ENCODE measurements around the gene HABP4. TPM values are rescaled to one million over a fixed set of nuclear protein-coding genes. Genes with fewer than 3 reads are reported as not detected.

Gene HABP4
- total RNA-seq, 4 donors from 2014 or later = 0.80 to 12.4 (median 2.7) TPM

- intact Hi-C loops (cut with DNase I) = loop anchor here (10.0 kb wide), 1 partner anchor 84 kb away; no protein-coding TSS in a partner anchor
- Histone ChIP-seq H3K27ac (peak overlapping the region; percentile 97 to 100 (median 99)), H3K36me3 (no peaks in the 10 kb centered on the region), H3K27me3 (no peaks in the 10 kb centered on the region), H3K4me1 (peaks cover 13 to 49% (median 28%) of the 10 kb centered on the region in 3 donors), H3K4me3 (peak overlapping the region; percentile 71 to 89 (median 80)), H3K9me3 (no peaks in the 10 kb centered on the region)
- 0% methylated on average over 4 to 7 of the region's 58 CpGs for WGBS, 2 donors
- TF ChIP-seq POLR2A (IDR thresholded peaks at IDR 0.05) = peak in 2 of 4 donors; percentile 57 to 75
- TF ChIP-seq CTCF (IDR thresholded peaks at IDR 0.05) = no peak
- no peak for DNase-seq
Observed at GRCh38 chr9:96418920-96419690, 30.9 kb upstream of the HABP4 start.

GRCh38 chr9:96419691-96419969 is 30.3 kb upstream of the HABP4 start:
- H3K4me1 ChIP-seq = peaks cover 13 to 51% (median 29%) of the 10 kb centered on the region in 3 donors
- TF ChIP-seq CTCF (IDR thresholded peaks at IDR 0.05) (no peak), POLR2A (IDR thresholded peaks at IDR 0.05) (no peak)
- H3K4me3 ChIP-seq = peak overlapping the region; percentile 71 to 89 (median 80)
- no peak for DNase-seq
- H3K27ac ChIP-seq = peak overlapping the region; percentile 97 to 100 (median 99)
- H3K9me3 ChIP-seq = no peaks in the 10 kb centered on the region
- no peaks in the 10 kb centered on the region for H3K27me3 ChIP-seq
- H3K36me3 ChIP-seq = no peaks in the 10 kb centered on the region
- 12 to 21% methylated on average over 2 of the region's 2 CpGs for WGBS, 2 donors
- intact Hi-C loops (cut with DNase I) = loop anchor here (10.0 kb wide), 1 partner anchor 85 kb away; no protein-coding TSS in a partner anchor

DNA sequence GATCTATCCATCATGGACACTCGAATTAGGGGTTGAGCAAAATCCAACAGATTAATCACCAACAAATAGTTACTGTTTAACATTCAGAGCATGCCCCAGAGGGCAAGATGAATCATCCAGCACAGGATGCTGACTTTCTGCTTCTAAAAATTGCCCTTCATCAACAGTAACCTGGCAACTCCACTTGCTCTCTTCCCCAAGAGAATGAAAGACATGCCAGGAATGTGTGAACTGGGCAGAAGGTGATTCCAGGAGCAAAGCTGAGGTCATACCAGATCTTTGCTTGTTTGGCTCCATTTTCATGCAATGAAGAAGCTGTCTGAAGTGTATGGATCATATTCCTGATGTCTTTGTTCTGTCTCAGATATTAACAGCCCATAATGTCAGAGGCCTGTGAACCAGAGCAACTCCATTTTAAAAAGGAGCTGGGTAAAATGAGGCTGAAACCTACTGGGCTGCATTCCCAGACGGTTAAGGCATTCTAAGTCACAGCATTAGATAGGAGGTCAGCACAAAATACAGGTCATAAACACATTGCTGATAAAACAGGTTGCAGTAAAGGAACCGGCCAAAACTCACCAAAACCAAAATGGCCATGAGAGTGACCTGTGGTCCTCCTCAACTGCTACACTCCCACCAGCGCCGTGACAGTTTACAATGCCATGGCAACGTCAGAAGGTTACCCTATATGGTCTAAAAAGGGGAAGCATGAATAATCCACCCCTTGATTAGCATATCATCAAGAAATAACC is 29.3 kb upstream of the HABP4 start:
- H3K4me1 ChIP-seq = peaks cover 13 to 49% (median 29%) of the 10 kb centered on the region in 3 donors
- H3K9me3 ChIP-seq = no peaks in the 10 kb centered on the region
- WGBS, 2 donors = 28 to 36% methylated on average over 5 to 6 of the region's 6 CpGs
- peak overlapping the region; percentile 62 to 100 (median 98) for H3K27ac ChIP-seq
- intact Hi-C loops (cut with DNase I) = no loop called here
- TF ChIP-seq CTCF (IDR thresholded peaks at IDR 0.05) = no peak
- TF ChIP-seq POLR2A (IDR thresholded peaks at IDR 0.05) = no peak
- no peak overlapping the region for H3K4me3 ChIP-seq
- no peak for DNase-seq
- H3K36me3 ChIP-seq = no peaks in the 10 kb centered on the region
- H3K27me3 ChIP-seq = no peaks in the 10 kb centered on the region

- Histone ChIP-seq H3K36me3 (no peaks in the 10 kb centered on the region), H3K4me1 (peaks cover 7 to 34% (median 22%) of the 10 kb centered on the region in 3 donors), H3K9me3 (no peaks in the 10 kb centered on the region), H3K27ac (peak overlapping the region in 3 of 4 donors; percentile 1 to 30 (median 6)), H3K27me3 (no peaks in the 10 kb centered on the region), H3K4me3 (no peak overlapping the region)
- intact Hi-C loops (cut with DNase I) = no loop called here
- no peak for DNase-seq
- 60 to 90% methylated on average over 5 to 8 of the region's 8 CpGs for WGBS, 2 donors
- TF ChIP-seq CTCF (IDR thresholded peaks at IDR 0.05) (no peak), POLR2A (IDR thresholded peaks at IDR 0.05) (no peak)
Observed at GRCh38 chr9:96423322-96423984, 26.5 kb upstream of the HABP4 start.

Measured in esophagus squamous epithelium (tissue), 5 donors.